Activated CD8-positive, alpha-beta memory T cell treated with anti-CD3 and anti-CD28 coated beads, Interleukin-2, amount 50 U/mL, for 48 hours (primary cell): ENCODE data around the gene ARAP1.

Experiments
- DNase-seq: peaks from one replicate; pipeline ENCODE4 v3.0.0-alpha.2; 2020

The ARAP1 gene

DNA sequence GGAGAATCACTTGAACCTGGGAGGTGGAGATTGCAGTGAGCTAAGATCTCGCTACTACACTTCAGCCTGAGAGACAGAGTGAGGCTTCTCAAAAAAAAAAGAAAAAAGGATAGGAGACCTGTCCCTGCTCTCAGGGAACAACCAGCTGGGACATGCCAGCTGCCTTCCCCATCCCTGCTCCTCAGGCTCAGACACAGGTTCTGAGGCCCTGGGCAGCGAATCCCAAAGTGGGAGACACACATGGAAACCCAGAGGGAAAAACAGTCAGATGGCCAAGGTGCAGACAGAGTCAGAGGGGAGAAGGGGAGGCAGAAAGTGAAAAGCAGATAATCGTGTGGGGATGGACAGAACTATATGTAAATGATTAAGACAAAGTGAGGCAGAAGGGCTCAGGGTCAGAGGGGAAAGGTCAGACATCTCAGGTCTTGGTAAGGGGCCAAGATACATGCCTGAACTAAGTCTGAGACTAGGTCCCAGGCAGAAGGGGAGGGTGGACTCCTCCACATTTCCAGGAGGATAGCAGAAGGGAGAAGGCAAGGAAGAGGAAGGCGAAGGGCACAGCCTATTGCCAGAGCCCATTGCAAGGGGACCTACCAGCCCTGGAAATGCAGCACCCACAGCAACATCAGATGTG lies 27.4 kb upstream of the ARAP1 start:
- no peak for DNase-seq

DNA sequence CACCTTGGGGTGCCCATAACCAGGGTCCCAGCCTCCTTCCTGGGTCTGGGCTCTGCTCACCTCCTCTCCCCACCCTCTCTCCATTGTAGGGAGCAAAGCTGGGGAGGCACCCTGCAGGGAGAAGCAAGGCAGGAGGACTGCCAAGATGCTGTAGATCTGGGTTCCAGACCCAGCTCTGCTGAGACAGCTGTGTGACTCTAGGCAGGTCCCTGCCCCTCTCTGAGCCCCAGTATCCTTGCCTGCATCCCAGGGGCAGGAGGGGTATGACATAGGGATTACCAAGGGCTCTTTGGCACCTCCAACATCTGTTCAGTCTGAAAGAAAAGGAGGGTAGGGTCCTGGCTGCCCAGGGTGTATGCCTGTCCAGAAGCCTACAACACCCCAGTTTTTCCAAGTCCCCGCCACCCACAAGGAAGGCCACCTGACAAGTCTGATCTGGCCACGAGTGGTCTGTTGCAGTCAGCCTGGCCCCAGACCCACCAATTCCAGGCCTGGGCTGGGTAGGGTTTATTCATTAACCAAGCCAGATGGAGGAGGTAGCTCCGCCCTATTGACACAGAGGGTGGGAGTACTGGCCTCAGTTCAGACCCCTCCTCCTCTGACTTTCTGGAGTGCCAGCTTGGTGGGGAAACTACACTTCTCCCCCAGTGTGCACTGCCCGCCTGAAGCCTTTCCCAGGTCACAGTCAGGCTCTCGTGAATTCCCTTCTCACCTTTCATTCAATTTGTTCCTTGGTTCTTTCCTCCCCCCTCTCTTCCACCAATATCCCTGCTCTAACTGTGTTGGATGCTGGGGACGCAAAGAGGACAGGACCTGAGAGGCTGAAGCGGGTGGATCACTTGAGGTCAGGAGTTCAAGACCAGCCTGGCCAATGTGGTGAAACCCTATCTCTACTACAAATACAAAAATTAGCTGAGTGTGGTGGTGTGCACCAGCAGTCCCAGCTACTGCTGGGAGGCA lies 26.6 kb upstream of the ARAP1 start:
- DNase-seq, result no peak

DNA sequence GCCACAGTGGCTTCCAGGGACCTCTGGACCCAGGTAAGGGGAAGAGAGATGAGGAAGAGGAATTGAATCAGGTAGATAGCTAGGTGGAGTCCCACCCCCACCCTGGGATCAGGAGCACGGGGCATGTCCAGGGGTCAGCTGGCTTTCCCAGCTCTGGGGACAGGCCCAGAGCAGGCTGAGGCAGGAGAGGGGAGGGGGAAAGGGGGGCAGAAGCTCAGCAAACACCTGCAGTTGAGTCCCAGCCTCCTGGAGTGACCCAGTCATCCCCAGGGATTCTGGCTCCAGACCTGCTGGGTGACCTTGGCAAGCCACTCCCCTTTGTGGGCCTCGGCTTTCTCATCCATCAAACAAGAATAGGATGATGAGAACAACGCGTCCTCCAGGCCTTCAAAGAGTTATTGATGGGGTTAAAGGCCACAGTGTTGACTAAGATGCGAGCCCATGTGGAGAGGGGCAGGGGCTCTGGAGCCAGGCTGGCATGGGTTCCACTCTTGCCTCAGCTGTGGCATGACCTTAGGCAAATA lies 25.6 kb upstream of the ARAP1 start:
- DNase-seq, result no peak

- DNase-seq, result no peak
Measured at GRCh38 chr11:72776844-72777754, 24.9 kb upstream of the ARAP1 start.

GRCh38 chr11:72776117-72776843 lies 24.1 kb upstream of the ARAP1 start:
- no peak for DNase-seq

GRCh38 chr11:72775288-72776110 lies 23.3 kb upstream of the ARAP1 start:
- DNase-seq, result no peak

DNA sequence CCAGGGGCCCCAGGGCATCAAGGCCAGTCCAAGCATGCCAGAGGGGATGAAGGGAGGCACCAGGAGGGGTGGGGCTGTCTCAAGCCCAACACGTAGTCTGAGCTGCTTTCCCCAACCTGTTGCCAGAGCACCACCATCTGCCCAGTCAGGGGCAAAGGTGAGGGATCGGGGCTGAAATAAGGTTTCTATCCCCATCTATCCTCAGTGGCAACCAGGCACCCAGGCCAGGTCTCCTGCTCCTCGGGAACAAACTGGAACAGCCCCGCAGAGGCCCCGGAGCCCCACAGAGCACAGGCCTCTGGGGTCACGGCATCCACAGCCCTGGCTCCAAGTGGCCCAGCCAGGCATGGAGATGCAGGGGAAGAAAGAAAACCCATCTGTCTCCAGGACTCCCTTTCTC lies 22.3 kb upstream of the ARAP1 start:
- DNase-seq, result no peak

GRCh38 chr11:72773696-72774095 lies 21.5 kb upstream of the ARAP1 start:
- DNase-seq, result no peak

- no peak for DNase-seq
Measured at GRCh38 chr11:72773291-72773690, 21.1 kb upstream of the ARAP1 start.

DNA sequence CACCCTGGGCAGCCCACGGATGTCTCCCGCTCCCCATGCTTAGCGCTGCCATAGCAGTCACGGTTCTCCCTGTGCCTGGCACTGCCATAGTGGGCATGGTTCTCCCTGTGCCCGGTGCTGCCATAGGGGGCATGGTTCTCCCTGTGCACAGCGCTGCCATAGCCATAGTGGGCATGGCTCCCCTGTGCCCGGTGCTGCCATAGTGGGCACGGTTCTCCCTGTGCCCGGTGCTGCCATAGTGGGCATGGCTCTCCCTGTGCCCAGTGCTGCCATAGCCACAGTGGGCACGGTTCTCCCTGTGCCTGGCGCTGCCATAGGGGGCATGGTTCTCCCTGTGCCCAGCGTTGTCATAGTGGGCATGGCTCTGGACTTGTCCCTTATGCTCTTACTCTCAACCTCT lies 19.9 kb upstream of the ARAP1 start:
- no peak for DNase-seq

- no peak for DNase-seq
Measured at GRCh38 chr11:72771507-72771906, 19.3 kb upstream of the ARAP1 start.

GRCh38 chr11:72770799-72771198 lies 18.6 kb upstream of the ARAP1 start:
- DNase-seq, result no peak

GRCh38 chr11:72769680-72770079 lies 17.5 kb upstream of the ARAP1 start:
- DNase-seq, result no peak

- no peak for DNase-seq
Measured at GRCh38 chr11:72768581-72768980, 16.4 kb upstream of the ARAP1 start.

DNA sequence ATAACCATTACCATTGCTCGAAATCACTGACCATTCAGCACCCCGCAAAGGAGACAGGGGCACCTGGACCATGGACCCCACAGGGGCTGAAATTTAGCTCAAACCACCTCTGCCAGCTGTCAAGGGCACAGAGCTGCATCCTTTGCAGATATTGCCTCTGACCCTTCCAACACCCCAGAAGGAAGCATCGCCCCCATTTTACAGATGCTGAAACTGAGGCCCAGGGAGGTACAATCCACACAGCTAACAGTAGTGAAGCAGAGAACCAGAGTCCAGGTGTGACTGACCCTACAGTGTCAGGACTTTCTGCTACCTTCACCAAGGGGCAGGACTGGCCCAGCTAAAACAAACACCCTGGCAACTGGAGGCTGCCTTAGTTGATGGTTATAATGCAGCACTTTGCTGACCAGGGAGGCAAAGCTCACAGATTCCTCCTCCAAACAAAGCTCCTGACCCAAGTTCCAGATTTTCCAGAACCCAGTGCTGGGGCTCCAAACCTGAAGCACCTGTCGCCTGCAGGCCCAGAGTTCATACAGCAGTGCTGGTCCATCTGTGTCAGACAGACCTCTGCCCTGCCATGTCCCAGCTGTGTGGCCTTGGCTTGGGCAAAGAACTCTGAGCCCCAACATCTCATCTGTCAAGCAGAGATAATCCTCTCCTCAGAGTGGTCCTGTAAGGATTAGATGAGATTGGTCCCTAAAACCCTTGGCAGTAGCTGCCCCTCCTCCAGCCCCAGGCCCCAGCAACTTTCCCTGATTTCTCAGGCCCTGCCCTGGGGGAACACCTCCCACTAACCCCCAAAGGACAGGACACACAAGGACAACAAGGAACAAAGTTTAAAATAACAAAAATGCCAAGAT lies 15.2 kb upstream of the ARAP1 start:
- DNase-seq, result no peak

- no peak for DNase-seq
Measured at GRCh38 chr11:72766152-72766902, 14.1 kb upstream of the ARAP1 start.

DNA sequence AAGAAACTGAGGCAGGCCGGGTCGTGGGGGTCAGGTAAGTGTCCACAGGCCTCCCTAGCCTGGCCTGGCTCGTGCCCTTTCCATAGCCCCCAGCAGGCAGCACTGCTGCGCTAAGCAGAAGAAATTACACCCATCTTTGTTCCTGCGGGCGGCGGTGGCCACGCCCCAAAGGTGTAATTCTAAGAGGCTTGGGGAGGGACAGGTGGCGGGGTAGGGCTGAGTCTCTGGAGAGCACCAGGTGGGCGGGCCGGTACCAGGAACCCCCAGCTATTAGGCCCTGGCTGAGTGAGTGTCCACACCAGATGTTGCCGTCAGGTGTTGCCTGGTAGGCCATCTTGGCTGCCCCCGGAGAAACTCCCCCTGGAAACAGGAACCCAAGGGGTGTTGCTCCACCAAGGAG lies 12.3 kb upstream of the ARAP1 start:
- DNase-seq, result no peak

DNA sequence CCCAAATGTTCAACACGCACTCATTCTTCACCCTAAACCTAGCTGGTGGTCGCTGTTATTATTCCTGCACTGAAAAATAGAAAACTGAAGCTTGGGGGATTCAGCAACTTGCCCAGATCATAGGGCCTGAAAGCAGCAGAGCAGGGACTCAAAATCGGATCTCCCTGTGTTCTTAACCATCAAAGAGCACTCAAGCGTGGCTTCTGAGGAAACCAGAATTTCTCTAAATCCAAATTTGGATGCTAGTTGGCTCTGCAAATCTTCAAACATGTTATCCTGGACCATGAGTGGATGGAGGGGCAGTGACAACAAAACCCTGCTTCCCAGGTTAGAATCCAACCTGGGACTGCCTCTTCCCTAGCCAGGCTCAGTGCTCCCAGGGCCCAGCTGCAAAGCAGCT lies 11.6 kb upstream of the ARAP1 start:
- no peak for DNase-seq

- no peak for DNase-seq
Measured at GRCh38 chr11:72762641-72763304, 10.6 kb upstream of the ARAP1 start.
